Calu3 (cell line): ENCODE results near the gene FNDC10. TPM values are rescaled to one million over a fixed set of nuclear protein-coding genes. Genes with fewer than 3 reads are reported as not detected.
A peak's percentile ranks its signal among the peaks of the same experiment; 100 is the strongest.
"Not testable (repeated sequence)": the region's sequence is repeated elsewhere in the genome, so short reads cannot be mapped to it uniquely, and the experiment has no call there.

Source experiments
- Bru-seq: library from RNA; stranded (reverse); fragments of 400-500 nt; gene quantifications from one replicate; lab custom pipeline; 2021; lab: Mats Ljungman, UMichigan
- BruChase-seq, 2 experiments: library from RNA; stranded (reverse); fragments of 400-500 nt; gene quantifications; one replicate each; lab custom pipeline; 2021; lab: Mats Ljungman, UMichigan
- BruUV-seq: library from RNA; stranded (reverse); fragments of 400-500 nt; replicated peaks from 2 replicates; lab custom pipeline; 2021; lab: Mats Ljungman, UMichigan
- CTCF ChIA-PET: fragments of 300-600 bp; sonication (Branson Sonifier 250); formaldehyde crosslinking; loops from one replicate; lab custom pipeline; 2022; ENCODE audit warnings: antibody characterized with exemption; lab: Charles Lee
- DNase-seq: peaks from one replicate; pipeline ENCODE4 v3.0.0; 2022
- H3K27ac Mint-ChIP-seq: one replicate; pipeline ENCODE4 v1.8.0; 2022; ENCODE audit warnings: mixed read lengths; ENCODE audit not compliant: unreplicated experiment
- H3K27me3 Mint-ChIP-seq: one replicate; pipeline ENCODE4 v1.8.0; 2022; ENCODE audit warnings: mixed read lengths; ENCODE audit not compliant: unreplicated experiment
- H3K36me3 Mint-ChIP-seq: one replicate; pipeline ENCODE4 v1.8.0; 2022; ENCODE audit warnings: mild to moderate bottlenecking, moderate library complexity, mixed read lengths; ENCODE audit not compliant: insufficient read depth, unreplicated experiment
- H3K4me1 Mint-ChIP-seq: one replicate; pipeline ENCODE4 v1.8.0; 2022; ENCODE audit warnings: mild to moderate bottlenecking, low read depth, mixed read lengths; ENCODE audit not compliant: unreplicated experiment
- H3K4me3 Mint-ChIP-seq: one replicate; pipeline ENCODE4 v1.8.0; 2022; ENCODE audit warnings: mild to moderate bottlenecking, low read depth, moderate library complexity, mixed read lengths; ENCODE audit not compliant: unreplicated experiment
- H3K9me3 Mint-ChIP-seq: one replicate; pipeline ENCODE4 v1.8.0; 2022; ENCODE audit warnings: low read depth, mixed read lengths; ENCODE audit not compliant: unreplicated experiment
- CTCF ChIP-seq: fragments of 200-600 bp; IDR thresholded peaks from one replicate; pipeline ENCODE4 v1.8.0; 2022; ENCODE audit warnings: antibody characterized with exemption; ENCODE audit not compliant: unreplicated experiment
- intact Hi-C: fragments of 100-400 bp; cut with micrococcal nuclease; formaldehyde crosslinking; loops from one replicate; pipeline ENCODE4 v1.10.0; 2022; ENCODE audit not compliant: unreplicated experiment
- long read RNA-seq: library from polyadenylated mRNA; stranded (forward); transcript quantifications from one replicate; pipeline ENCODE4 v2.0.0, GENCODE V29; 2022
- total RNA-seq: library from RNA; stranded (reverse); gene quantifications from 2 replicates; pipeline ENCODE4 v1.2.3, GENCODE V29; 2022

The FNDC10 gene
- total RNA-seq: 3.5 and 4.7 TPM in 2 replicates
- percentile 25 among the genes with signal in this experiment for Bru-seq, nascent RNA
- BruChase-seq, experiment 1, labeled RNA remaining after a 6-hour chase: percentile 44 among the genes with signal in this experiment
- BruChase-seq, experiment 2, labeled RNA remaining after a 2-hour chase: percentile 34 among the genes with signal in this experiment
- long read RNA-seq, transcript FNDC10-201 (1 exons, 2,085 nt): major isoform, 20 of 20 reads
- long read RNA-seq, partial matches to known transcripts: 0 of 20 reads
- long read RNA-seq, other reads (novel, unspliced or antisense): 0 of 20 reads

GRCh38 chr1:1599935-1600860 is at the start of gene FNDC10:
Gene FNDC10, minus strand, starts transcription at chr1:1600135. Its CDS starts 120 bp downstream, at chr1:1600015.
- CTCF ChIA-PET: no interaction called here
- H3K27ac Mint-ChIP-seq: no peak within 1 kb of the TSS

GRCh38 chr1:1648265-1648664 is 48.3 kb upstream of the FNDC10 start:
- DNase-seq, H3K4me1 Mint-ChIP-seq, H3K27ac Mint-ChIP-seq, BruUV-seq, intact Hi-C loops, H3K27me3 Mint-ChIP-seq, CTCF ChIA-PET, H3K9me3 Mint-ChIP-seq, H3K4me3 Mint-ChIP-seq: not testable (repeated sequence)
- H3K36me3 Mint-ChIP-seq: peaks cover 27% of the 10 kb centered on the region

More at GRCh38 chr1:1599935-1600860, at the start of gene FNDC10:
- no peak for TF ChIP-seq CTCF
- H3K27me3 Mint-ChIP-seq: peaks cover 17% of the 10 kb centered on the region
- intact Hi-C loops: no loop called here
- no peaks in the 10 kb centered on the region for H3K4me1 Mint-ChIP-seq
- BruUV-seq: no TSS peak
- H3K9me3 Mint-ChIP-seq: no peaks in the 10 kb centered on the region
- peaks cover 12% of the 10 kb centered on the region for H3K36me3 Mint-ChIP-seq
- DNase-seq: no peak
- H3K4me3 Mint-ChIP-seq: peak within 1 kb of the TSS; percentile 65

GRCh38 chr1:1647567-1648241 is 47.8 kb upstream of the FNDC10 start:
- H3K27ac Mint-ChIP-seq, DNase-seq, H3K27me3 Mint-ChIP-seq, CTCF ChIA-PET, H3K4me3 Mint-ChIP-seq, BruUV-seq, intact Hi-C loops, H3K9me3 Mint-ChIP-seq, H3K4me1 Mint-ChIP-seq: not testable (repeated sequence)
- peaks cover 22% of the 10 kb centered on the region for H3K36me3 Mint-ChIP-seq

- H3K27me3 Mint-ChIP-seq, DNase-seq, CTCF ChIA-PET, H3K27ac Mint-ChIP-seq, H3K9me3 Mint-ChIP-seq, H3K4me3 Mint-ChIP-seq, H3K4me1 Mint-ChIP-seq, intact Hi-C loops, BruUV-seq: not testable (repeated sequence)
- H3K36me3 Mint-ChIP-seq: peaks cover 17% of the 10 kb centered on the region
Measured at GRCh38 chr1:1646326-1646725, 46.4 kb upstream of the FNDC10 start.

GRCh38 chr1:1640711-1641461 is 41.0 kb upstream of the FNDC10 start:
- H3K4me3 Mint-ChIP-seq, intact Hi-C loops, H3K9me3 Mint-ChIP-seq, H3K27ac Mint-ChIP-seq, BruUV-seq, H3K4me1 Mint-ChIP-seq, DNase-seq, CTCF ChIA-PET, H3K27me3 Mint-ChIP-seq: not testable (repeated sequence)
- peaks cover 10% of the 10 kb centered on the region for H3K36me3 Mint-ChIP-seq

- not testable (repeated sequence) for BruUV-seq
Measured at GRCh38 chr1:1640081-1640480, 40.1 kb upstream of the FNDC10 start.

GRCh38 chr1:1639368-1639767 is 39.4 kb upstream of the FNDC10 start:
- BruUV-seq, CTCF ChIA-PET, H3K9me3 Mint-ChIP-seq, H3K27me3 Mint-ChIP-seq, intact Hi-C loops, H3K4me3 Mint-ChIP-seq, H3K27ac Mint-ChIP-seq, H3K36me3 Mint-ChIP-seq, DNase-seq, H3K4me1 Mint-ChIP-seq: not testable (repeated sequence)

More at GRCh38 chr1:1640081-1640480, 40.1 kb upstream of the FNDC10 start:
- H3K27ac Mint-ChIP-seq, CTCF ChIA-PET, H3K36me3 Mint-ChIP-seq, H3K9me3 Mint-ChIP-seq, H3K4me1 Mint-ChIP-seq, DNase-seq, intact Hi-C loops, H3K4me3 Mint-ChIP-seq, H3K27me3 Mint-ChIP-seq: not testable (repeated sequence)

GRCh38 chr1:1638528-1638927 is 38.6 kb upstream of the FNDC10 start:
- BruUV-seq, intact Hi-C loops, CTCF ChIA-PET: not testable (repeated sequence)

More at GRCh38 chr1:1638528-1638927, 38.6 kb upstream of the FNDC10 start:
- not testable (repeated sequence) for DNase-seq, H3K36me3 Mint-ChIP-seq, H3K9me3 Mint-ChIP-seq, H3K4me3 Mint-ChIP-seq, H3K27ac Mint-ChIP-seq, H3K27me3 Mint-ChIP-seq, H3K4me1 Mint-ChIP-seq
